T-helper 2 cell (primary cell): ENCODE results near the gene CMYA5.
A peak's percentile ranks its signal among the peaks of the same experiment; 100 is the strongest.

Experiments
- DNase-seq, 5 experiments: peaks; one replicate each; pipeline versions ENCODE4 v3.0.0 to v3.0.0-alpha.2; 2012 to 2022

CMYA5 gene

DNA sequence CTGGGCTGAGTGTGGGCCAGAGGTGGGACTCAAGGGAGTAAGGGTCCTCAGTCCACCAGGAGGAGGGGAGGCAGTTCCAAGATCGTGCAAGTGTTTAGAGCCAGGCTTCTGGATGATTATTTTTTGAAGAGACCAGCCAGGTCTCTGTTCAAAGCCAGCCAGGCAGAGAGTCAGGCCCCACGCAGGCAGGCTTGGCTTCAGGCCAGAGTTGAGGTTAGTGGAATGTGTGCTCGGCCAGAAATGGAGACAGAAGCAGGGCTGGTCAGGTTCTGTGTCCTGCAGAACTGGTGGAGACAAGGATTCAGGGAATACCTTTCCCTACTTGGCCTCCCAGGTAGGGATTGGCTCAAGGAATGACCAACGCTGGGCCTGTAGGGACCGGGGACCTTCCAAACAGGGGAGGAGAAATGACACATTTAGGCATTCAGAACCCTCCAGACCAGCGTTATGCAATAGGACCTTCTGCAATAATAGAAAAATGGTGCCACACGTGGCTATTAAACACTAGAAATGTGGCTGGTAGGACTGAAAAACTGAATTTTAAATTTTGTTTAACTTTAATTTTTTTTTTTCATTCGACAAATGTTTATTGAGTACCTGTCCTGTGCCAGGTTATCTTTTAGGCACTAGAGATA lies 106.2 kb downstream of the CMYA5 start:
- DNase-seq, result no peak

DNA sequence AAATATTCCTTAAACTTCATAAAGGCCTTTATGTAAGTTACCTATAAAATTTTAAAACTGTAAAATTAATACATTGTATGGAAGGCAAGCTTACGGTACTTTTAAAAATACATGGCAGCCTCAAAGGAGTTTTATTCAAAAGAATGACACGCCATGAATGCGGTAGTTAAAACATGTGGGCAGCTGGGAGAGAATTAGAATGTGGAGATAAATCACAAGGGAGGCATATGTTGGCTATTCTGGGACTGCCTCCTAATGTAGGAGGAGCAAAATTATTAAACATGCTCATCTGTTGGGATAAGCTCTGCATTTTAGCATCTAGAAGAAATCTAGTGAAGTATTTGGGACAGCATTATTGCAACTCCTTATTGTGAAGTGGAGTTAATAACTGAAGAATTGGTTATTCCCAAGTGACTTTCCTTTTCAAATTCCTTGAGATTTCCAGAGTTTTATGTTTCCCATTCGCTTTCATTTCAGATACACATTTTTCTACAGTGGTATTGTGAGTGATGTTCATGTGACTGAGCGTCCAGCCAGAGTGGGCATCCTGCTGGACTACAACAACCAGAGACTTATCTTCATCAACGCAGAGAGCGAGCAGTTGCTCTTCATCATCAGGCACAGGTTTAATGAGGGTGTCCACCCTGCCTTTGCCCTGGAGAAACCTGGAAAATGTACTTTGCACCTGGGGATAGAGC lies 109.4 kb downstream of the CMYA5 start:
- no peak for DNase-seq

DNA sequence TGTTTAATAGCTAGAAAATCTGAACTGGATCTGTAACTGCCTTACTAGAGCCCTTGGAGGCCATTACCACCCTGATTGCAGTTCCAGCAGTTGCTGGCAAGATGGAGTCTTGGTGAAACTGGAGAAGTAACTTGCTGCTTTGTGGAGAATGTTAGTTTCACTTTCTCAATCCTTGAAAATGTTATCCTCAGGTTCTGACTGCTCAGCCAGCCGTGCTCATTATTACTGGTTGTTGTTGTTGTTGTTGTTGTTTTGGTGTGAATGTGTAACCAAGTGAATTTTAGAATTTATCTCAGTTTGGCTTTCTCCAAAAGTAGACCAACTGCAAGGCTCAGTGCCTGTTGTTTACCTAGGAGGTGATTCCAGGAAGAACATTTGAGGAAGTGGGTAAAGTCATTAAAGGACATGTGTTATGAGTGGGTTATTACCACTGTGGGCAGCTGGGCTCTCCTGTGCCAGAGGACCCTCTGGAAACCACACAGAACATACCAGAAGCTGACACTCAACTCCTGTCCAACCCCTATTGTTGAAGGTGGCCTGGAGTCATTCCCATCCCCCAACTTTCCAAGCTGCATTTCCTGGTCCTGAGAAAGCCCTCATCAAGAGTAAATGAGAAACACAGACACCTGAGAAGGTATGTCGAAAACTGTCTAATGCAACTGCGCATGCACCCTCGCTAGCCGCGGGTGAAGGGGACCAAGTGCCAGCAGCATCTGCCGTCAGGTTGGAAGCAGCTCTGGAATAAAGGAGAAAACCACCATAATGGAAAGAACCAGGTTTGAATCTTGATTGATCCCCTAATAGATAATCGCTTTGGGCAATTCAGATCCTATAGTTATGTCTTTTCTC lies 111.6 kb downstream of the CMYA5 start:
- peak in 1 of 5 experiments; percentile 54 for DNase-seq

DNA sequence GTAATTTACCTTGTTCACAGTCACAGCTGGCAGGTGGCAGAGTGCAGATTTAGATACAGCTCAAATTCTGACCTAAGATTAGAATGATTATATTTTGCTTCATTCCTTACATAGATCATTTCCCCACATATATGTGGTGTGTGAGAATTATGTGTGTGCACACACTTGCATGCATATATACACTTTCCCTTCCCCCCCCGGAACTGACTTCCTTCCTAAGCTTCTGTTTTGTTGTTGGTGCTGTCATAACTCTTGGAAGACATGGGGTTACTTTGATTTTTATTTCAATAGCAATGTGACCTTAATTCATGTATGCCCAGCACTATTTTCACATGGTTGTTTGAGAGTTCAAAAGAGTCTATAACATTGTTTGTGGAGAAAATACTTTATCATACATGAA lies 112.8 kb downstream of the CMYA5 start:
- DNase-seq, result peak in 1 of 5 experiments; percentile 14

GRCh38 chr5:79803007-79803406 lies 113.4 kb downstream of the CMYA5 start:
- no peak for DNase-seq

DNA sequence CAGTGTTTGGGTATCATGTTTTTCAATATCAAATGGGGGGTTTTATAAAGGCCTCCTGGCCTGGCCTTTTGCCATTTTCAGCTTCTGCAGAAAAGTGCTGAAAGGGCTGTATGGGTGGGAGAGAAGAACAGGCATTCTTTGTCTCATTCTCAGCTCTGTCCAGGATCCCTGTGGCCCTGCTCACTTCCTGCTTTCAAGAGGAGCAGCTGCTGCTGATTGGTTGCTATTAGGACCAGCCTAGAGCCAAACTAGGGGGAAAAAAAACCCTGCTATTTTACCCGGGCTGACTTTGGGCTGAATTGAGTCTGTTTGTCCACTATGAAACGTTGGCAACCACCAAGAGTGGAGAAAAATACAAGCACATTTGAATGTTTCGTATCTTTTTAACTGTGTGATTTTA lies 117.1 kb downstream of the CMYA5 start:
- no peak for DNase-seq

DNA sequence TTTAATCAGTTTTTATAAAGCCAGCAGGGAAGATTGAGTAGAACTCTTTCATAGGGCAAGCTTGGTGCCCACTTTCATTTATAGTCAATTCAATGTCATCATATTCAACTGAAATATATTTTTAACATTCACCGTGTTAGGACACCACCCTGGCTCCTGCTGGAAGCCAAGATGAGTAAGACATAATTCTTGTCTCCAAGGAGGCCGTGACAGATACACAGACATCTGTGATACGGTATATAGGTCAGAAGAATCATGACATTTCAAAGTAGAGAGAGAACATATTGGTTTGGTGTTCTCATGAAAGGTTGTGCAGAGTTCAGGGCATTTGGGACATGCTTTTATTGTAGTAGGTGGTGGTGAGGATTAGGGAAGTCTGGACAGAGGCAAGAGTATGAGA lies 120.1 kb downstream of the CMYA5 start:
- no peak for DNase-seq

- no peak for DNase-seq
Measured at GRCh38 chr5:79811081-79811480, 121.4 kb downstream of the CMYA5 start.

GRCh38 chr5:79811904-79812303 lies 122.3 kb downstream of the CMYA5 start:
- no peak for DNase-seq

DNA sequence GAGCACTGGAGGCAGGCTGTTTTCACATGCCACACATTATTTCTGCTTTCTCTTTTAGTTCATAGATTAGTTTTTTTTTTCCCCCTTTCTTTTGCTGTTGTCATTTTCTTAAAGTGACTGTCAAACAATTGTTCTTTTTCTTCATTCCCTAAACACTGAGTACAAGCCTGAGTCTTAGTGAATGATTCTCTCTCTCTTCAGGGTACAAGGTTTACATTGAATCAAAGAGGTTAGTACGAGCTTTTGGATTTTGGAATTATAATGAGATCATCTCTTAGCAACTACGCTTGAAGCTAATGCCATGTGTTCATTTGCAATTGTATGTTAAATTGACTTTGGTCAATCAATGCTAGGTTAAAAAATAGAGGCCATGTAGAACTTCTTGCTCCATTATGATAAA lies 125.1 kb downstream of the CMYA5 start:
- no peak for DNase-seq

DNA sequence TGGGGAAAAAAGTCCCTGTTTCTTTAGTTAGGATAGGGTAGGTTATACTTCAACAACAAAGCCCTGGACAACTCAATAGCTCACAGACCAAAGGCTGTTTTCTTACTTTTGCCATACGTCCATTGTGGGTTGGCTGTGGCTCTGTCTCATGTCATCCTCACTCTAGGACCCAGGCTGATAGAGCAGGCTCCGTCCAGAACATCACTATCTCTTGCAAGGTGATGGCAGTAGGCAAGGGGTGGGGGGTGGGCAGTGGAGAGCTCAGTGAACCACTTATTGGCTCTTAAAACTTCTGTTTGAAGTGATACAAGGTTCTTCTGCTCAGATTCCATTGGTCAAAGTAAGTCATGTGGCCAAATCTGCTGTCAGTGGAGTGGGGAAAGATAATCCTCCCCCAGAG lies 126.4 kb downstream of the CMYA5 start:
- DNase-seq, result no peak

DNA sequence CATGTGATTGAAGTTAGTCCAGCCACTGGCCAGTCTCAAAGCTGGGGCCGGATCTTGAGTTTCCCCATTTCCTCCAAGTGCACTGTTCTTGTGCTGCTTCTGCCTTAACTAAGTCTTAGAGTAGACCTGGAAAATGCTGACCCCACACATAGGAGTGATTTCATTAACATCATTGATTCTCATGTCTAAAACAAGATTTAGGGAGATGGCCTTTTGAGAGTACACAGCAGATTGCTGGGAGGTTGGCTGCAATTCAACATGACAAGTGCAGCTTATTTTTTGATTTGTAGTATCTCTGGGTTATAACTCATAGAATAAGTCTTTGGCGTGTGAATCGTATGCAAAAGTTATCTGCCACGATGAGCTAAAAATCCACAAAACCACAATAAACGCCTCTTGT lies 131.0 kb downstream of the CMYA5 start:
- DNase-seq, result no peak

DNA sequence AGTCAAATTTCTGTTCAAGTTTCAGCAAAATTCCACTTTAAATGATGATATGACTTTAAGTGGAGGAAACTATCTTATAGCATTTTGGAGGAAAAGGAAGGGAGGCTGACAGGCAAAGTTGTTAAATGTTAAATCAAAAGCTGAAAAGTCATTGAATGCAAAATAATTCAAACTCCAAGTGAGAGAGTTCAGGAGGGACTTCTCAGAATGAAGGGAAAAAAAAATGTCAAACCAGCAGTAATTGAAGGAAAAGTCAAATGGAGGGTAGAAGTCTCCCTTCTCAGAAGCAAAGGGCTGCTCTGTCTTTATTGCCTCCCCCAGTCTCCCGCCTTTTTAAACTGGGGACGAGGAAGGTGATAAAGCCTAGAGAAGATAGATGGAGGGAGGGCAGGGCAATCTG lies 134.8 kb downstream of the CMYA5 start:
- no peak for DNase-seq

GRCh38 chr5:79825802-79826201 lies 136.2 kb downstream of the CMYA5 start:
- no peak for DNase-seq

DNA sequence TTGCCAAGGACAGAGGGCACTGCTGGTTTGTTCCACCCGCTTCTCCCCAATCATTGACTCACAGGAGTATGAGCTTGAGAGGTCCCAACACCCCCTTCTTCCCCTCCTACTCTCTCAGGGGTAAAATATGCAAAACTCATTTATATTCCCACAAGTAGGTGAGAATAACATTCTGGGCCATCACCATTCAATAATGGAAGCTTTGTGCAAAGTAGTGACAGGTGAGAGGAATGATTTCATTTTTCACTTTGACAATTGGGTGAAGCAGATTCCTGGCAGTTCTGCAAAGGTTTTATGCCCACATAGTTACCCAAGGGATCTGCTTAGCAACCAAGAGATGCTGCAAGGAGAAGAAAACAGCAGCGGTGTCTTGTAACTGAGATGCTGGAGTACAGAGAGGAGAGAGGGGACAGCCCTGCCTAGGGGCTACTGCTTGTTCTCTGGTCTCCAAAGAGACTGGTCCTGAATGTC lies 137.6 kb downstream of the CMYA5 start:
- no peak for DNase-seq

- DNase-seq, result peak in 1 of 5 experiments; percentile 32
Measured at GRCh38 chr5:79829260-79829659, 139.6 kb downstream of the CMYA5 start.

DNA sequence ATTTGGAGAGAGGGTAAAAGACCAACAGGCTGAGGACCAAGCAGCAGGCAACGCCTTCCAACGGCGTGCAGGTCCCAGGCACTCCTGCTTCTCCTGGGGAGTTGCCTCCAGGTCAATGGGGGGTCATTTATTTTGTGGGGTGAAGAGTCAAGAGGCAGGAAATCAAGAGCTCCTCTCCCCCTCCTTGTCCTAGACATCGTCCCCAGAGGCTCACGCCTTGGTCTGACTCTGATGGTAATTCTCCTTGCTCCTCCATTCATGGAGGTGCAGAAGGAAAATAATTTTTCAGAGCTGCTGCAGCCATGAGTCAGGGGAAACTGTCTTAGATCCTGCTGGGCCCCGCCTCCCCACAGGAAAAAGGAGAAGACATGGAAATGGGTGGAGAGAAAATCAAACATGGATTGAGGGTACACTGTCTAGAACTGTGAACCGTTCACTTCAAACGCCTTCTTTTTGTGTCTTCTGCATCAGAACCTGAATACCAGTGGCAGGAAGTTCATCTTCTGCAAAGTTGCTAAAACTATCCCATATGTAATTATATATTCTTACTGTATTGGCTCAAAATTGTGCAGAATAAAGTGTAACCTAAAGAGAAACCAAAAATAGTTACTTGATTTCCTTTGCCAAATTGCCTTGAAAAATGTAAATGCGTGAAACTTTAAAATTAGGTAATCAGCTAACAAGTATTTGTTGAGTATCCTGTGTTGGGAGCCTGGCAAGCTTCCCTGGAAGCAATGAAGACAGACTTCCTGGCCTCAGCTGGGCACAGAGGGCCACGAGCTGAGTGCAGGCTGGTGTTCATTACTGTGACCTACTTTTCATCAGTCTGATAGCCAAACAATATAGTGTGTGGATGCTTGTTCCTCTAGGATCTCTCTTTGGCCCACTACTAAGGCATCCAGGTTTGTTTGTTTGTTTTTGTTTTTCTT lies 142.0 kb downstream of the CMYA5 start:
- DNase-seq, result no peak

DNA sequence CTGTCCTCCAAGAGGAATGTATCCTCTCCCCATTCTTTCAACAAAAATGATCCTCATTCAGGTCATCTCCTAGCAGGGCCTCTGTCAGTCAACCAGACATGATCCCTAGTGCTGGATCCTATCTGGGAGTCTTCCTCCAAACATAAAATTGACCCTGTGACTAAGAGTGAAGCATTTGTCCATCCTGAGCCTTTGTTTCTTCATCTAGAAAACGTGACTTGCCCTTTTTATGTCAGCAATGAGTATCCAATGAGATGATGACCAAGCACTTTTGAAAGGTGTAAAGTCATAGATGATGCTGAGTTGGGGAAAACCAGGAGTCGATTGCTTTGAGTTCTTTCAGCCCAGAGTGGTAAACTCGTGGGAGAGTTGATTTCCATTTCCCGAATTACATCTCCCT lies 143.3 kb downstream of the CMYA5 start:
- no peak for DNase-seq

DNA sequence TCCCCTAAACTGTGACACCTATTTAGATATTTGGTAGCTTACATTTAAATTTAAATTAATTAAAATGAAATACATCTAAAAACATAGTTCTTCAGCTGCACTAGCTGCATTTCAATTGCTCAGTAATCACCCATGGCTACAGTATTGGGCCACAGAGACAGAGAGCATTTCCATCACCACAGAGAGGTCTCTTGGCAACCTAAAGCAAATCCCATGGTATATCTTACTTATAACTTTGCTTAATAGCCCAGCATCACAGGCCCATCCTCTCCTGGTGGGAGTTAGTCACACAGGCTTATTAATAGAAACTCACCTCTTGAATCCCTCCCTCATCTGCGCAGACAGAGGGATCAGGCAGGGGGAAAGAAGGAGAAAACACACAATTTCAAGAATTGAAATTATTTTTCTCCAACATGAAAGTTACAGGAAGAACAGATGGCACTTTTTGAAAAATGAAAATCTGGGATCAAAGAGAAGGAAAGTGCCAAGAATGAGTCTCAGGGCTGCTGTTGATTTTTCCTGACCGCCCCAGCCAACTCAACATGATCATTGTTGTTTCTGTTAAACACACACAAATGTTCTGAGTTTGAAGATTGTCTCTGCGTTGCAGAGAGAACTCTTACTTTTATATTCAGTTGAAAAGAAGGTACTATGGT lies 144.6 kb downstream of the CMYA5 start:
- no peak for DNase-seq

- no peak for DNase-seq
Measured at GRCh38 chr5:79834754-79835714, 145.4 kb downstream of the CMYA5 start.
